ENCODE data around the gene CNBP. TPM values are rescaled to one million over a fixed set of nuclear protein-coding genes. Genes with fewer than 3 reads are reported as not detected.

Gene CNBP
- polyA plus RNA-seq, 1 donor from 2014 or later: 329 TPM

GRCh38 chr3:129121016-129121791 lies 62.5 kb downstream of the CNBP start:
- no peaks in the 10 kb centered on the region for H3K9me3 ChIP-seq (ENCODE audit: low read length)
- no peaks in the 10 kb centered on the region for H3K9me2 ChIP-seq (ENCODE audit: insufficient read depth, low read length)
- H3K36me3 ChIP-seq (ENCODE audit: insufficient read depth, low read length): no peaks in the 10 kb centered on the region
- H3K27ac ChIP-seq (ENCODE audit: low read length): no peak overlapping the region
- peak overlapping the region; percentile 74 for H3K4me3 ChIP-seq (ENCODE audit: low read length)
- peak overlapping the region; percentile 63 for H3K9ac ChIP-seq (ENCODE audit: low read length)
- H2AFZ ChIP-seq (ENCODE audit: low read depth, low read length): peak overlapping the region; percentile 21
- H3K4me2 ChIP-seq (ENCODE audit: low read length): peak overlapping the region; percentile 82
- H4K20me1 ChIP-seq (ENCODE audit: insufficient read depth): no peaks in the 10 kb centered on the region
- TF ChIP-seq CTCF (IDR thresholded peaks at IDR 0.05; ENCODE audit: poor library complexity, severe bottlenecking) (no peak), MXI1 (conservative IDR thresholded peaks at IDR 0.05; ENCODE audit: poor library complexity, severe bottlenecking) (peak; percentile 33), RAD21 (conservative IDR thresholded peaks at IDR 0.05) (no peak), POLR2AphosphoS5 (IDR thresholded peaks at IDR 0.05) (peak; percentile 2)
- H3K79me2 ChIP-seq (replicated peaks; ENCODE audit: insufficient read depth, low read length): no peaks in the 10 kb centered on the region
- no peaks in the 10 kb centered on the region for H3K27me3 ChIP-seq (ENCODE audit: insufficient read depth, low read depth, low read length)
- H3F3A ChIP-seq (ENCODE audit: insufficient read depth, low read length, poor library complexity, severe bottlenecking): peaks cover 3% of the 10 kb centered on the region

- TF ChIP-seq RAD21 (conservative IDR thresholded peaks at IDR 0.05) (no peak), TAF1 (IDR thresholded peaks at IDR 0.05; ENCODE audit: low read depth) (no peak), EP300 (conservative IDR thresholded peaks at IDR 0.05; ENCODE audit: poor library complexity, severe bottlenecking) (no peak), SMC3 (conservative IDR thresholded peaks at IDR 0.05; ENCODE audit: poor library complexity) (no peak), MXI1 (conservative IDR thresholded peaks at IDR 0.05; ENCODE audit: poor library complexity, severe bottlenecking) (no peak), POLR2AphosphoS5 (IDR thresholded peaks at IDR 0.05) (no peak), EZH2 (IDR thresholded peaks at IDR 0.05; ENCODE audit: borderline replicate concordance, insufficient read depth, low read length, poor library complexity, severe bottlenecking) (no peak), CTCF (IDR thresholded peaks at IDR 0.05; ENCODE audit: poor library complexity, severe bottlenecking) (no peak), REST (IDR thresholded peaks at IDR 0.05; ENCODE audit: borderline replicate concordance) (no peak)
- H2AFZ ChIP-seq (ENCODE audit: low read depth, low read length): no peak overlapping the region
- H3K79me2 ChIP-seq (replicated peaks; ENCODE audit: insufficient read depth, low read length): no peaks in the 10 kb centered on the region
Observed at GRCh38 chr3:129120254-129121004, 63.3 kb downstream of the CNBP start.

More at GRCh38 chr3:129120254-129121004, 63.3 kb downstream of the CNBP start:
- H3K27ac ChIP-seq (ENCODE audit: low read length): no peak overlapping the region
- peak overlapping the region; percentile 74 for H3K4me3 ChIP-seq (ENCODE audit: low read length)
- no peaks in the 10 kb centered on the region for H3K27me3 ChIP-seq (ENCODE audit: insufficient read depth, low read depth, low read length)
- H3K36me3 ChIP-seq (ENCODE audit: insufficient read depth, low read length): no peaks in the 10 kb centered on the region
- no peaks in the 10 kb centered on the region for H4K20me1 ChIP-seq (ENCODE audit: insufficient read depth)
- H3K9me3 ChIP-seq (ENCODE audit: low read length): no peaks in the 10 kb centered on the region
- no peaks in the 10 kb centered on the region for H3K9me2 ChIP-seq (ENCODE audit: insufficient read depth, low read length)
- H3K9ac ChIP-seq (ENCODE audit: low read length): peak overlapping the region; percentile 63
- peak overlapping the region; percentile 82 for H3K4me2 ChIP-seq (ENCODE audit: low read length)
- H3F3A ChIP-seq (ENCODE audit: insufficient read depth, low read length, poor library complexity, severe bottlenecking): peaks cover 3% of the 10 kb centered on the region
